HK-2 (cell line): ENCODE data around the gene RAB43.

Source experiments
- DNase-seq: peaks from one replicate; pipeline ENCODE4 v3.0.0-alpha.2; 2018; ENCODE audit not compliant: unreplicated experiment

Gene RAB43

DNA sequence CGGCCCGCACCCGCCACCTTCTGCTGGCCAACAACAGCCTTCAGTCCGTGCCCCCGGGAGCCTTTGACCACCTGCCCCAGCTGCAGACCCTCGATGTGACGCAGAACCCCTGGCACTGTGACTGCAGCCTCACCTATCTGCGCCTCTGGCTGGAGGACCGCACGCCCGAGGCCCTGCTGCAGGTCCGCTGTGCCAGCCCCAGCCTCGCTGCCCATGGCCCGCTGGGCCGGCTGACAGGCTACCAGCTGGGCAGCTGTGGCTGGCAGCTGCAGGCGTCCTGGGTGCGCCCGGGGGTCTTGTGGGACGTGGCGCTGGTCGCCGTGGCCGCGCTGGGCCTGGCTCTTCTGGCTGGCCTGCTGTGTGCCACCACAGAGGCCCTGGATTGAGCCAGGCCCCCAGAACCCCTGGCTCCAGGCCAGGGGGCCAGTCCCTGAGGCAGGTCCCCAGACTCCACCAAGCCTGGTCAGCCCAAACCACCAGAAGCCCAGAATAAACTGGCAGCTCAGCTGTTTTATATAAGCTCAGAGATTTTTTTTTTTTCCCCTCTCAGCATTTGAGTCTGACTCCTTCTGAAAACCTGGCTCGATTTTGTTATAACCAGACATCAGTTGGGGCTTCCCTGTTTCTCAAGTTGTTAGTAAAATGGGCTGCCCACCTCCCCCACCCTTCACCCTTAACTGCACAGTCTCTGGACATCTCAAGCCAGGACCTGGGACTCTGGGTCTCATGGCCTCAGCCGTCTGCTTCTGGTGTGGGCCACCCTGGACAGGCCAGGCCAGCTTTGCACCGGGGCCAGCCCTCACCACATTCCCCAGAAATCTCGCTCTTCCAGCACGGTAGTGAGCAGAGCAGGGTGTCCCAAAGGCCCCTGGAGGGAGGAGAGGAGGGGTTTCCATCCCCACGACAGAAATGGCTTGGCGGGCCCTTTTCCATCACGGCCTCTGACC is 59.4 kb downstream of the RAB43 start:
- no peak for DNase-seq

DNA sequence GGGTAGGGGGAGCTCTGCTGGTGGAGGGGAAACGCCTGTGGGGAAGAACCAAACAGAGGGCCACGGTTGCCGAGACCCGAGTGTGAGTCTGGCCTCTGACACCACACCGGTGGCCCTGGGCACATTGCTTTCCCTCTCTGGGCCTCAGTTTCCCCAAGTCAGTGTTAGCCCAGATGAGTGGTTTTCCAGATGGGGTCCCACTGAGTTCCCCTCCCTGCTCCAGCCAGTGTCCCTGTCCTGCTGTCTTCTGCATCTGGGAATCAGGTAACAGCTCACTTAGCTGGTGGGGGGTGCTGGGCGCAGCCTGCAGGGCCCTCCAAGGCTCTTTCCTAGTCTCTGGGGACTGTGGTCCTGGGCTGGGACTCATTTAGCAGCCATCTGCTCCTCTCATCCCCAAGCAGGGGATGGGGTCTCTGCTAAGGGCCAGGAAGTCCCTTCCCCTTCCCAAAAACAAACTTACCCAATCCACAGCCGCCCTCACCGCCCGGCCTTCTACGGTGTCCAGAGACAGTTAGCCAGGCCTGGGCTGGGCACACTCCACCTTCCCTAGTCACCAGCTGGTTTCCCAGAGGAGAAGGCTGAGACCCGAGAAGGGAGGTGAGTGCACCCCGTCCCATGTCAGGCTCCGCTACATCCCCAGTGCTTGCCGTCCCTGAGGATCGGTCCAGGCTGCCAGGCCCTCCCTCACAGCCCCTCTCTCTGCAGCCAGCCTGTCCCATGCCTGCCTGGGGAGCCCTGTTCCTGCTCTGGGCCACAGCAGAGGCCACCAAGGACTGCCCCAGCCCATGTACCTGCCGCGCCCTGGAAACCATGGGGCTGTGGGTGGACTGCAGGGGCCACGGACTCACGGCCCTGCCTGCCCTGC is 60.3 kb downstream of the RAB43 start:
- DNase-seq: no peak

DNA sequence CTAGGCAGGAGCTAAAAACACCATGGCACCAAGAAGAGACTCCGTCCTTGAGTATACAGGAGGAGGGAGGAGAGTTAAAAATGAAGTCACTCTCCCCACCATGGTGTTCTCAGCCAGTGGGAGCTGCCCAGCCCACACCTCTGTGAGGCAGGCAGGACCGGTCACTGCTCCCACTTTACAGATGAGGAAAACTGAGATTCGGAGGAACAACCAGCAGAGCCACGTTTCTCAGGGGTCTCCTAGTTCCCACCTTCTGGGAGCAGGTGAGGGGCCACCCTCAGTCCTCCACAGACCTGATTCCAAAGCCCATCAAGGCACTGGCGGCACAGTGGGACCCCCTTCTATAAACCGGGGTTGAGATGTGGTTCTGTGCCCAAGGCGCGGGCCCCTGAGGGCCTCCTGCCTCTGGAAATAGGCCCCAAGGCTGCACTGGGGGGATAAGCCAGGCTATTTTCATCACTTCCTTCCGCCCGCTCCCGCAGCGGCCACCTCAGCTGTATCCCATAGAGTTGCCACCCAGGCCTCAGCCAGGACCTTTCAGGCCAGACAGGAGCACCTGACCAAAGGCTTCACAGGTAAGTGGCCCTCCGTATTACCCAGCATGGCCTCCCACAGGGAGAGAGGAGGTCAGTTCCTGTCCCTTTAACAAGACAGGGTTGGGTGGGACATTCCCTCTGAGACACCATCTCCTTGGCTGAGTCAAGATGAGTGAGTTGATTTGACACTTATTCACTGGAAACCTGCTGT is 61.2 kb downstream of the RAB43 start, which contains the start of gene GP9:
Gene GP9 (plus strand): TSS at position 504 of the 747 bp plus-strand sequence. CDS start 961 bp downstream, outside the sequence.
- no peak for DNase-seq

DNA sequence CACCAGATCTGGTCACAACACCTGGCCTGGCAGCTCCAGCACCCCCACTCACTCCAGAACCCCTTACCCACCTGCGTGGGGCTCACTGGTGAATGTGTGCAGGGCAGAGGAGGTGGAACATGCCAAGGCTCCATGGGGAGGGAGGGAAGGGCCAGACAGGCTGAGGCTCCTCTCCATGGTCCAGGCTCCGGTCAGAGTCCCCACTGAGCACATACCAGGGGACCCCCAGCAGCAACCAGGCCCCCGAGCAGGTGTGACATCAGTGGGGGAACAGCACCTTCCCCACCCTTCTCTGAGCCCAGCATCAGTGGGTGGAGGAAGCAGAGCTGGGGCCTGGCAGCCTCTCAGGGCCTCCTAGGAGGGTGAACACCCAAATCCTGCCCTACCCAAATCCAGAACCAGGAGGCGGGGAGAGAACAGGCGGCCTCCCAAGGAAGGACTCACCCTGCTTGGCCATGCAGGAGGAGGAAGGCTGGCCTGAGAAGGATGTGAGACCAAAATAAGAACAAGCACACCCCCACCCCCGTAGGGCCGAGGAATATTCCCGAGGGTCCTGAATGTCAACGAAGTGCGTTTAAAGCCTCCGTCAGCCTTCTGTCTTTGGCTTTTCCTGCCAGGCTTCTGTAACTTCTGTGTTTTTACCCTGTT is 62.2 kb downstream of the RAB43 start:
- DNase-seq: no peak

DNA sequence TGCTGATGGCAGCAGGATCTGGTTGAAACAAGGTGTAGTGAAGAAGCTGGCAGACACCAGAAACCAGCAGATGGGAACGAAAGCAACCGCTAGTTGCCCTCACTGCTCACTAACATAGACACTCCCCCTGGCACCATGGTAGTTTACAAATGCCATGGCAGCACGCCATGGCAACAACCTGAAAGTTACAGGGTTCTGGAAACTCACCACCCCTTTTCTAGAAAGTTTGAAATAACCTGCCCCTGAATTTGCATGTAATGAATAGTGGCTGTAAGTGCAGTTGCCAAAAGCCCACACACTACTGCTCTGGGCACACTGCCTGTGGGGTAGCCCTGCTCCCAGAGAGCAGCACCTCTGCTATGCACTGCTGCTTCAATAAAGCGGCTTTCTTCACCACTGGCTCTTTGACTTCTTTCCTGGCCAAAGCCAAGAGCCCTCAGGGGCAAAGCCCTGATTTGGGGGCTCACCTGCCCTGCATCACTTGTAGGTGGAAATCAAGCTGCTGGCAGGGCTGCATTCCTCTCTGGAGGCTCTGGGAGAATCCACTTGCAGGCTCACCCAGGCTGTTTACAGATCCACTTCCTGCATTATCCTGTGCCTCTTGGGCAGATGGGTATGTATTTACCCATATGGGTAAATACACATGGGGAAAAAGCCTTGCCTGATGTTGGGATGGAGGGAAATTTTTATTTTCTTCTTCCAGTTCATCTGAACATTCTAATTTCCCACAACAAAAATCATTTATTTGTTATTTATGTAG is 63.0 kb downstream of the RAB43 start:
- DNase-seq: no peak

DNA sequence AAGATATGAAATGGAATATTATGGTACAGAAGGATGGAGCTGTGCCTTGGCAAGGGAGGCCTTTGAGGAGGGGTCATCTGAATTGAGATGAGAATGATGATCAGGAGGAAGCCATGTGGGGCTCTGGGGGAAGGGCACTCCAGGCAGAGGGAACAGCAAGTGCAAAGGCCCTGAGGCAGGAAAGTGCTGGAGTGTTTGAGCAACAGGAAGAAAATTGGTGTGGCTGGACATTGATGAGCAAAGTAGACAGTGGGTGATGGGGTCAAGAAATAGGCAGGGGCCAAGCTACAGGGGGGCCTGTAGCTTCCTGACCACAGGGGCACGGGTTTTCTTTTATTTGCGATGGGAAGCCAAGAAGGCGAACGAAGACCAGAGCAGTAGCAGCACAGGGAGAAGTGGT is 64.4 kb downstream of the RAB43 start:
- no peak for DNase-seq

DNA sequence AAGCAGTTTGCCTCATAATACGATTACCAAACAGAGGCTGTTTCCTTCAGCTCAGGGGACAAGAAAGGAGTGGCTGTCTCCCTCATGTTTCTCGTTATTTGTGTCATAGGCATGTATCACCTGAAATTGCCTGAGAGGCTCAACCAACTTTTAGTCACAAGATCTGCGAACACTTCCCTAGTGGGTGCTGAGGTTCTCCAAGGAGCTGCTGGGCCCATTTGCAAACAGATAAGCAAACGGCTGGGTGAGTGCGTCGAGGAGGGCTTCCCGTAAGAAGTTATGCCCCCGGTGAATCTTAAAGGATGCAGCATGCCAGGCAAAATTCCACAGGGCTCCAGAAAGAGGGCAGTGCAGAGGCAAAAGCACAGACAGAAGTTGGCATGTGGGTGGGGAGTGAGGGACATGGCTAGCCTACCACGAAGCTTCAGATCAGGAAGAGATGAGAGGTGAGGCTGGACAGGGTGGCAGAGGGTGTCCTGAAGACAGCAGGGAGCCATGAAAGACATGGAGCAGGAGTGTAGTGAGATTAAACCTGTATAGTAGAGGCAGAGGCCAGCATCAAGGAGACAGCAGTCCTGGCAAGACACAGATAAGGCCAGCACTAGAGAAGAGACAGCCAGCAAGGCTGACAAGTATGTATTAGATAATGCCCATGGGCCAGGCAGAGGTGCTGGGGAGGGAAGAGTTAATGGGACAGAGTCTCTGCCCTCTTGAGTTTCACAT is 65.0 kb downstream of the RAB43 start:
- DNase-seq: no peak

DNA sequence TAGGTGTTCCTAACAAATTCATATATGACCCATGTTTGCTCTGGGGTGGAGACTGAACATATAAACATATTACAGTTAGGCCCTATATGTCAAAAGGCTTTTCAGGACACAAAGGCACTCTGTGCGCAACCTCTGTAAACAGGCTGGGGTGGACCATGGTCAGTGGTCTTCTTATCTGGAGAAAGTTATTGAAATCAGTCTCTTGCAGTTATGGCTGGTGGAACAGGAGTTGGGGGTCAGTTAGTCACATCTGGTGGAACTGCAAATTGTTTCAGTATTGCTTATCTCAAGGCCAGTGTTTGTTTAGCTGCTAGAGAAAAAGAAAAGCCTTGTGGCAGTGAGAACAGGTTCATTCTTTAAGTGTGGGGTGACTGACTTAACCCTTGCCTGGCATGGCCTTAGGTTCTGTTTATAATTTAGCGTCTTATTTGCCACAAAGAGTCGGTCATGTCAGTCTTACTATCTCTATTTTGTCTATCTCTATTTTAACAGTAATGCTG is 66.9 kb downstream of the RAB43 start:
- no peak for DNase-seq

DNA sequence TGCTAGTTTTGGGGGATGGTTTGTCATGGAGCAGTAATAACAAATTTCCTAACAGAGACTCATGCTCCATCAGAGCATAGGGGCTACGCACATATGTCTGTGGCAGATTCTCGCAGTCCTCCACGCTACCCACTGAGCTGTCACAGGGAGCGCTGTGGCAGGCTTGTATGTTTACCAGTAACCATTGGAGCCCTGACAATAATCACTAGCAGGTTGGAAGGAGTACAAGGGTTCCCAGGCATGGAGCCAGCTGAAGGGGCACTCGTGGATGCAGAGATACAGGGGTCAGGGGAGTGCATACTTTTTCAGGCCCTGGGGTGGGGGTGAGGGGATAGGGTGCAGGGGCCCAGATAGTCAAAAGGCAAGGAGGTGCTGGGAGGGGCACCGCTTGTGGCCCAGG is 68.9 kb downstream of the RAB43 start:
- DNase-seq: no peak

DNA sequence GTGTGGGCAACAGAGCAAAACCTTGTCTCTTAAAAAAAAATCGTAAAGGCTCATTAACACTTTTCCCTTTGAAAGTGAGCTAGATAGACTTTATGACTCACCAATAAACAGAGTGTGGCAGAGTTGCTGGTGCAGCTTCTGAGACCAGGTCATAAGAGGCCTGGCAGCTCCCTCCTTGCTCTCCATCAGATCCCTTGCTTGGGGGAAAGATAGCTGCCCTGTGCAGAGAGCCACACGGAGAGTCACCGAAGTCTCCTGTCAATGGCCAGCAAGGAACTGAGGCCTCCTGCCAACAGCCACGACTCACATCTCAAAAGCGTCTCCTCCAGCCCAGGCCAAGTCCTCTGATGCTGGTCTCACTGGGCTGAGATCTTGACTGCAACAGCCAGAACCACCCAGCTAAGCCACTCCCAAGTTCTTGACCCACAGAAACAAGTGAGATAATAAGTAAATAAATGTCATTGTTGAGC is 69.7 kb downstream of the RAB43 start:
- no peak for DNase-seq

DNA sequence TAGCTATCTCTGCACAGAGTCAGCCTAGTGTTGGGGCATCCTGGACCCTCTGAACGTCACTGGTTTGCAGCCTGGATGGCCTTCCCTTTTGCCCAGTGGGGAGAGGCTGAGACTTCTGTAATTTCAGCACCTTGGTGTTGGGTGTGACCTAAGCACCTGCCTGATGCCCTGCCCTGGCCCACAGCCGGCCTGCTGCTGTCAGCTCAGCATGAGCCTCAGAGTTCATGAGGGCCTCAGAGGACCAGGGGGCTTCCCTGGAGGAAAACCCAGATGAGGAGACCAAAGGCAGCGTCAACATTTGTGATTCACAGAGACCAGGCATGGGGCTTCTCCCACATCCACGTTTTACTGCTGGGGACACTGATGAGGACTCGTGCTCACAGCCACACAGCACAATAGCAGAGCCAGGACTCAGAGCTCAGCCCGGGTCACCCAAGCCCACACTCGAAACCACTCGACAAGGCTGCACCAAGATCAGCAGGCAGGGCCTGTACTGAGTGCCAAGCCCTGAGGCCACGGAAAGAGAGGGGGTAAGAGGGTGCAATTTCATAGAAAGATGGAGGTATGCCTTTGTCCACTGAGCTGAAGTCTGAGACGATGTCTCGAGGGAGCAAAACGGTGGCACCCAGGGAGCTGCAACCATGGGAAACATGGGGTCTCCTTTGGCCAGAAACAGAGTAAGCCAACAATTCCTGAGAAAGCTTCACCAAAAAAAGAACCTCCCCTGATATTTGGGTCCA is 70.9 kb downstream of the RAB43 start:
- no peak for DNase-seq

DNA sequence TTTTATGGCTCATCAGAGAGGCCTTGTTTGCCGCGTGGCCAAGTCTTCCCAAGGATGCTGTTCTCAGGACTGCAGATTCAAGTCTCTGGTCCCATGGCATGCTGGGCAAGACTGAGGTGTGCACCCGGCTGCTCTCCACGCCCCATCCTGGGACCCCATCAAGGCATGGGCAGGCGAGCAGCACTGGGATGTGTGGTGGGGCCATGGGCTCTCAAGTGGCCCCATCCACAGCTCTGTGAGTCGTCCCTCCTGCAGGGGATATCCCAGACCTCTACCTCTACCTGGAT is 74.1 kb downstream of the RAB43 start:
- no peak for DNase-seq

DNA sequence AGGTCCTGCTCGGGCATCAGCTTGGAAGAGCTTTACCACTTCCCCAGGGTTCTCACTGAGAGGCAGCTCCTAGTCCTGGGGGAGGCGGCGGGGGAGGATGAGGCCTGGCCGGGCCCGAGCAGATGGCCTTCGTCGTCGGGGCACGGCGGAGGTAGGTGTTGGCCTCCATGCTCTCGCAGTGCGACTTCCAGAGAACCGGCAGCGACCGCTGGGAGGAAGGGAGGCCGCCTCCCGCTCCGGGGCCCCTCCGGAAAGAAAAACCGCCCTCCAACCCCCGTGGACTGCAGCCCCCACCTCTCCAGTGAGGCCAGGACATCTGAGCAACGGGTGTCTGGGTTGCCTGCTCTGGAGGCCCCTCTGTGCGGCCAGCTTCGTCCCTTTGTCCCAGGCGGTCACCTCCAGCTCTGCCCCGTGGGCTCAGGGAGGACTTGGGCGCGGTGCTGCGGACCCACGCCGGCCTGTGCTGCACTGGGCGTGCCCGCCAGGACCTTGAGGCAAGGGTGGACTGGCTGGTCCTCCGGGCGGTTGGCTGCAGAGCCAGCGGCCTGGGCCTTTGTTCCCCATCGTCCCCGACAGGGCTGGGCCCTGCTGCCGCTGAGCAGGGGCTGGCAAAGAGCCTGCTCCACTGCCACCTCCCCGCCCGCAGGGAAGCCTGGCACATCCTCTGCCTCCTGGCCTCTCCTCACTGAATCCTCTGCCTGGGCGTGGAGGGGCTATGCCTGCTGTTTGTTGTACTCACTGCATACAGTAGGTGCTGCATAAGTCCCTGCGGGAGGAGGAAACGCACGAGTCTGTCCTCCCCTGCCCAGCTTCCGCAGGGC is 74.7 kb downstream of the RAB43 start:
- DNase-seq: no peak

DNA sequence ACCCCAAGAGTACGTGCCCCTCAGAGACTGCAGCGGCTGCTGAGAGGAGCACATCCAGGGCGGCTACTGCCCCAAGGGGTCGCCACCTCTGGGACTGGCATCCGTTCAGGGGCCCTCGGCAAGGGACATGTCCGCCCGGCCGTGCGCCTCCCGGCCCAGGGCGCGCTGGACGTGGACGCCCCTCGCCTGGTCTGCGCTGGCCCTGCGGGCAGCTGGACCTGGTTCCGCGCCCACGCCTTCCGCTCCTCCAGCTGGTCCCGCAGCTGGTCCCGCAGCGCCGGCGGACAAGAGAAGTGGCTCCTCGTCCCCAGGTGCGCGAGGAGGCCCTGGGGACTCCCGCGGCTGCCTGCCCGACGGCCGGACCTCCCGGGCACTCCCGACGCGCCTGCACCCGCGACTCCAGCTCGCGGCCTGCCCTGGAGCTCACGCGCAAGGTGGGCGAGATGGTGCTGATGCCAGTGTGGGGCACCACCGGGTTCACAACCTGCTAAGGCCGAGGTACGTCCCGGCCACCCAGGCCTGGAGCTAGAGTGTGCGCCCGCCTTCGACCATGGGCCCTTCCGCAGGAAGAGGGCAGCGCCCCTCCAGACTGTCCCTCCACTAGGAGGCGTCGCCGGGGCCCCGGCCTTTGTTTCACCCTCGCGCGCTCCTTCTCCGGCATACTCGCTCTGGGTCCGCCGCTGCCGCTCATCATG is 75.4 kb downstream of the RAB43 start:
- no peak for DNase-seq

DNA sequence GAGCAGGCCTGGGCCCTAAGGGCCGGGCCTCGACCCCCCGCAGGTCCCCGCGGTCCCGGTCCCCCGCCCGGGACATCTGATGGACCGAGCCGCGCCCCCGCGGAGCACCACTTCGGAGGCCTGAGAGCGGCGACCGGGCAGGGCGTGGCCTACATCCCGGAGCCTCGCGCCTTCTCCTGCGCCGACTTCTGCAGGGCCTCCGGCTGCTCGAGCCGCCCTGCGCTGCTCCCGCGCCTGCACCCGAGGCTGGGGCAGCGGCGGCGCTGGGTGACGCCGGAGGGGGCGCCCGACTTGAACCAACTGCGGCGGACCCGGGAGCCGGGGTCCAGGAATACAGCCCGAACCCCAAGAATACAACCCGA is 75.9 kb downstream of the RAB43 start:
- DNase-seq: no peak

DNA sequence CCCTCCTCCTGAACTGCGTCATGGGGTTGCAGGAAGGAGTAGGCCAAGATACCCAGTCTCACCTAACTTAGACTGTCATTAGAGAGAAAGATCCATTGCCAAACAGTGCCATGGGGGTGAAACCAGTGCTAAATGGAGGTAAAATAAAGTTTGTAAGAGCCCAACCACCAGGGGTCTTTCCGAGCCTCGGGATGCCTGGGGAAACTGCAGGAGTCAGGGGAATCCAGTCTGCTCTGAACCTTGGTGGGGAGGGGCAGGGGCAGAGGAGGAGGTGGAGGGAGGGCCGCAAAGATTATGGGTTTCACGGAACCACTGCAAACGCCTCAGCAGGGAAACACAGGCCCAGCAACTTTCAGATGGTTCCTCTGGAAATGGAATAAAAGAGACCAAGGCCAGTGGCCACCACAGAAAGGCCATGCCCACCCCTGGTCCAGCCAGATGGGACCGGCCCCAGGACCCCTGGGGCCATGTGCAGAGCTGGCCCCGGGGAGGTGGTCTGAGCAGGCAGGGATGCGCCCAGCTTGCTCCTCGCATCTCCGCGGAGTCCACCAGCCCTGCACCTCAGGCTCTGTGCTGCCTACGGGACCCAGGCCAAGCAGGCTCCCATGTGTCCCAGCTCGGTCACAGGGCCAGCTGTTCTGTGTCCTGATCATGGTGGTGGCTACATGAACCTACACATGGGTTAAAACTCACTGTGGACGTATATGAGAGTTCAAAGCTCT is 80.9 kb downstream of the RAB43 start:
- DNase-seq: no peak

DNA sequence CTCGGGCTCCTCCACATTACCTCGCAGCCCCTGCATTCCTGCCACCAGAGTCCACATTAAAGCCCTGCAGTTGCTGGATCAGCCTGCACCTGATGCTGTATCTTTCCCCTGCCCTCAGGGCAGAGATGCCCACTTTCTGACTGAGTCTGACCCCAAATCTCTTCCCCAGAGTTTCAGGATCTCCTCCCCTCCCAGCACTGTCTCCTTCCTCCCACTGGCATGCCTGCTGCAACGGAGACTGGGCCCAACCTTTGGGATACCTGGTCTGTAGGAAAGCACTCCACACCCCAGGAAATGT is 81.6 kb downstream of the RAB43 start:
- no peak for DNase-seq
